MCF 10A (cell line): Measurements from ENCODE around the gene PNLIPRP3. TPM values are rescaled to one million over a fixed set of nuclear protein-coding genes. Genes with fewer than 3 reads are reported as not detected.

Experiments
- BruUV-seq: library from RNA; stranded (reverse); fragments of 400-500 nt; replicated peaks from 2 replicates; lab custom pipeline; 2021; lab: Mats Ljungman, UMichigan
- CTCF ChIA-PET: fragments of 300-600 bp; sonication (Branson Sonifier 250); formaldehyde crosslinking; extraction: SDS; loops from one replicate; lab custom pipeline; 2021; ENCODE audit warnings: antibody characterized with exemption, inconsistent platforms; lab: Yijun Ruan, JAX
- POLR2A ChIA-PET: fragments of 300-600, 350-650 bp; sonication (Branson Sonifier 250); formaldehyde crosslinking; extraction: SDS; loops from one replicate; lab custom pipeline; 2020; ENCODE audit warnings: antibody characterized with exemption, inconsistent platforms; lab: Yijun Ruan, JAX
- DNase-seq: peaks from one replicate; pipeline ENCODE4 v3.0.0-alpha.2; 2018; ENCODE audit not compliant: unreplicated experiment
- H3K27ac Mint-ChIP-seq: one replicate; pipeline ENCODE4 v1.8.0; 2022; ENCODE audit warnings: mild to moderate bottlenecking, low read depth, mixed read lengths; ENCODE audit not compliant: unreplicated experiment
- H3K27me3 Mint-ChIP-seq: one replicate; pipeline ENCODE4 v1.8.0; 2022; ENCODE audit warnings: mixed read lengths; ENCODE audit not compliant: insufficient read depth, unreplicated experiment
- H3K36me3 Mint-ChIP-seq: one replicate; pipeline ENCODE4 v1.8.0; 2022; ENCODE audit warnings: mild to moderate bottlenecking, moderate library complexity, mixed read lengths; ENCODE audit not compliant: insufficient read depth, unreplicated experiment
- H3K4me1 Mint-ChIP-seq: one replicate; pipeline ENCODE4 v1.8.0; 2022; ENCODE audit warnings: mixed read lengths; ENCODE audit not compliant: insufficient read depth, unreplicated experiment
- H3K4me3 Mint-ChIP-seq: one replicate; pipeline ENCODE4 v1.8.0; 2022; ENCODE audit warnings: mild to moderate bottlenecking, moderate library complexity, mixed read lengths; ENCODE audit not compliant: unreplicated experiment
- H3K9me3 Mint-ChIP-seq: one replicate; pipeline ENCODE4 v1.8.0; 2022; ENCODE audit warnings: mixed read lengths; ENCODE audit not compliant: unreplicated experiment
- intact Hi-C: fragments of 100-400 bp; cut with micrococcal nuclease; formaldehyde crosslinking; loops from 2 replicates; pipeline ENCODE4 v1.14.1; 2022
- total RNA-seq: library from RNA; stranded (reverse); gene quantifications from 2 replicates; pipeline ENCODE4 v1.2.3, GENCODE V29; 2022
- TF ChIP-seq, protein P1 (sequence below): fragments of 200-600 bp; IDR thresholded peaks from one replicate; pipeline ENCODE4 v1.8.0; 2022; ENCODE audit warnings: antibody characterized with exemption, mild to moderate bottlenecking; ENCODE audit not compliant: unreplicated experiment

PNLIPRP3 gene
- total RNA-seq, 1 experiment from 2014 or later = 9.5 TPM

- POLR2A ChIA-PET = interaction anchor here (1.1 kb wide), 1 partner anchor 25 kb away, joined by 3 read pairs; the partner anchor contains the start of gene PNLIPRP3
- TF ChIP-seq, protein P1, sequence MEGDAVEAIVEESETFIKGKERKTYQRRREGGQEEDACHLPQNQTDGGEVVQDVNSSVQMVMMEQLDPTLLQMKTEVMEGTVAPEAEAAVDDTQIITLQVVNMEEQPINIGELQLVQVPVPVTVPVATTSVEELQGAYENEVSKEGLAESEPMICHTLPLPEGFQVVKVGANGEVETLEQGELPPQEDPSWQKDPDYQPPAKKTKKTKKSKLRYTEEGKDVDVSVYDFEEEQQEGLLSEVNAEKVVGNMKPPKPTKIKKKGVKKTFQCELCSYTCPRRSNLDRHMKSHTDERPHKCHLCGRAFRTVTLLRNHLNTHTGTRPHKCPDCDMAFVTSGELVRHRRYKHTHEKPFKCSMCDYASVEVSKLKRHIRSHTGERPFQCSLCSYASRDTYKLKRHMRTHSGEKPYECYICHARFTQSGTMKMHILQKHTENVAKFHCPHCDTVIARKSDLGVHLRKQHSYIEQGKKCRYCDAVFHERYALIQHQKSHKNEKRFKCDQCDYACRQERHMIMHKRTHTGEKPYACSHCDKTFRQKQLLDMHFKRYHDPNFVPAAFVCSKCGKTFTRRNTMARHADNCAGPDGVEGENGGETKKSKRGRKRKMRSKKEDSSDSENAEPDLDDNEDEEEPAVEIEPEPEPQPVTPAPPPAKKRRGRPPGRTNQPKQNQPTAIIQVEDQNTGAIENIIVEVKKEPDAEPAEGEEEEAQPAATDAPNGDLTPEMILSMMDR = no peak
- Mint-ChIP-seq H3K4me1 (no peaks in the 10 kb centered on the region), H3K27me3 (no peaks in the 10 kb centered on the region), H3K36me3 (no peaks in the 10 kb centered on the region), H3K9me3 (no peaks in the 10 kb centered on the region), H3K27ac (no peak overlapping the region), H3K4me3 (no peak overlapping the region)
- CTCF ChIA-PET = no interaction called here
- intact Hi-C loops = no loop called here
- BruUV-seq = no TSS peak
- no peak for DNase-seq
These were observed 24.8 kb upstream of the PNLIPRP3 start for GRCh38 chr10:116402858-116403257.

DNA sequence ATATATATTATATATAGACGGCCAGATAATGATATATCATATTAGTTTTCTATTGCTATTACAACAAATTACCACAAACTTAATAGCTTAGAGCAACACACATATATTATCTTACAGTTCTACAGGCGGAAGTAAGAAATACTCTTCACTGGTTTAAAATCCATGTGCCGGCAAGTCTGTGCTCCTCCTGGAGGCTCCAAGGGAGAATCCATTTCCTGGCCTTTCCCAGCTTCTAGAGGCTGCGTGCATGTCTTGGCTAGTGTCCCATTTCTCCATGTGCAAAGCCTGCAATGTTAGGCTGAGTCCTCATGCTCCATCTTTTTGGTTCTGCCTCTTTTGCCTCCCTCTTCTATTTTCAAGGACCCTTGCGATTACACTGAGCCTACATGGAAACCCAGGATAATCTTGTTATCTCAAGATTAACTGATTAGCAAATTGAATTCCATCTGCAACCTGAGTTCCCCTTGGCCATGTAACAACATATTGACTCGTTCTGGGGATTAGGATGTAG is 23.9 kb upstream of the PNLIPRP3 start:
- ChIA-PET POLR2A (interaction anchor here (1.1 kb wide), 1 partner anchor 24 kb away, joined by 3 read pairs; the partner anchor contains the start of gene PNLIPRP3), CTCF (interaction anchor here (0.7 kb wide), 1 partner anchor 829 kb away, joined by 5 read pairs; no protein-coding TSS in a partner anchor)
- Mint-ChIP-seq H3K4me3 (no peak overlapping the region), H3K27me3 (no peaks in the 10 kb centered on the region), H3K4me1 (no peaks in the 10 kb centered on the region), H3K27ac (no peak overlapping the region), H3K9me3 (no peaks in the 10 kb centered on the region), H3K36me3 (no peaks in the 10 kb centered on the region)
- TF ChIP-seq, protein P1 = no peak
- no TSS peak for BruUV-seq
- intact Hi-C loops = no loop called here
- no peak for DNase-seq

DNA sequence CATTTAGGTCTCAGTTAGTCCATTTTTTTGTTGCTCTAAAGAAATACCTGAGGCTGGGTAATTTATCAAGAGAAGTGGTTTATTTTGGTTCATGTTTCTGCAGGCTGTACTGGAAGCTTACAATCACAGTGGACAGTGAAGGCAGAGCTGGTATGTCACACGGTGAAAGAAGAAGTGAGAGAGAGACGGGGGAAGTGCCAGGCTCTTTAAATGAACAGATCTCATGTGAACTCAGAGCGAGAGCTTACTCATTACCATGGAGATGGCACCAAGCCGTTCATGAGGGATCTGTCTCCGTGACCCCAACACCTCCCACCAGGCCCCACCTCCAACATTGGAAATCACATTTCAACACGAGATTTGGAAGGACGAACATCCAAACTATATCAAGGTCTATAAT is 18.9 kb upstream of the PNLIPRP3 start:
- Mint-ChIP-seq H3K9me3 (no peaks in the 10 kb centered on the region), H3K27me3 (no peaks in the 10 kb centered on the region), H3K36me3 (no peaks in the 10 kb centered on the region), H3K4me3 (no peak overlapping the region), H3K27ac (no peak overlapping the region), H3K4me1 (no peaks in the 10 kb centered on the region)
- intact Hi-C loops = no loop called here
- BruUV-seq = no TSS peak
- CTCF ChIA-PET = interaction anchor here (0.6 to 0.7 kb wide), 2 partner anchors 58 to 1236 kb away, joined by 3 read pairs; no protein-coding TSS in a partner anchor
- DNase-seq = no peak
- POLR2A ChIA-PET = no interaction called here
- TF ChIP-seq, protein P1 = no peak

DNA sequence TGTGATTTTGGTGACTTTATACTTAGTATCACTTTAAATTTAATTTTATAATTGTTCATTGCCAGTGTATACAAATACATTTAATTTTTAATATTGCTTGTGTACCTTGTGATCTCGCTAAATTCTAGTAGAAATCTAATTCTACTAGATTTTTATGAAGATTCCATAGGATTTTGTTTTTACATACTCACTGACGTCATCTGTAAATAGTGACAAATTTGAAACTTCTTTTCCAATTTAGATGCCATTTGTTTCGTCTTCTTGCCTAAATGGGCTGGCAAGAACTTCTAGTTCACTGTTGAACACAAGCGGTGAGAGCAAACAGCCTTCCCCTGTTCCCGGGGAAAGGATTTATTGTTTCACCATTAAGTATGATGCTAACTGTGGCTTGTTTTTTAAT is 17.3 kb upstream of the PNLIPRP3 start:
- no peaks in the 10 kb centered on the region for H3K27me3 Mint-ChIP-seq
- H3K36me3 Mint-ChIP-seq = no peaks in the 10 kb centered on the region
- ChIA-PET CTCF (interaction anchor here (0.5 to 0.7 kb wide), 2 partner anchors 9 to 1532 kb away, joined by 3 read pairs; no protein-coding TSS in a partner anchor), POLR2A (no interaction called here)
- TF ChIP-seq, protein P1 = no peak
- H3K27ac Mint-ChIP-seq = no peak overlapping the region
- H3K4me3 Mint-ChIP-seq = no peak overlapping the region
- no peaks in the 10 kb centered on the region for H3K4me1 Mint-ChIP-seq
- H3K9me3 Mint-ChIP-seq = no peaks in the 10 kb centered on the region
- no peak for DNase-seq
- no TSS peak for BruUV-seq
- intact Hi-C loops = no loop called here
